GM10248 (cell line): Measurements from ENCODE around the gene TRIM50.
"Not testable (repeated sequence)": the region's sequence is repeated elsewhere in the genome, so short reads cannot be mapped to it uniquely, and the experiment has no call there.

ENCODE experiments used
- CTCF ChIA-PET: fragments of 300-600 bp; sonication (Branson Sonifier 250); formaldehyde crosslinking; extraction: SDS; loops from one replicate; lab custom pipeline; 2021; ENCODE audit warnings: antibody characterized with exemption; lab: Yijun Ruan, JAX
- POLR2A ChIA-PET: fragments of 350-650 bp; sonication (Branson Sonifier 250); formaldehyde crosslinking; extraction: SDS; loops from one replicate; lab custom pipeline; 2020; ENCODE audit warnings: antibody characterized with exemption; lab: Yijun Ruan, JAX
- DNase-seq: peaks from one replicate; pipeline ENCODE4 v3.0.0; 2012; ENCODE audit errors: extremely low spot score
- TF ChIP-seq, protein P1 (sequence below): IDR thresholded peaks from 2 replicates; pipeline ENCODE4 v1.5.1; 2012; ENCODE audit warnings: mild to moderate bottlenecking, low read depth; ENCODE audit errors: extremely low read depth, missing control alignments, control extremely low read depth

TRIM50 gene

DNA sequence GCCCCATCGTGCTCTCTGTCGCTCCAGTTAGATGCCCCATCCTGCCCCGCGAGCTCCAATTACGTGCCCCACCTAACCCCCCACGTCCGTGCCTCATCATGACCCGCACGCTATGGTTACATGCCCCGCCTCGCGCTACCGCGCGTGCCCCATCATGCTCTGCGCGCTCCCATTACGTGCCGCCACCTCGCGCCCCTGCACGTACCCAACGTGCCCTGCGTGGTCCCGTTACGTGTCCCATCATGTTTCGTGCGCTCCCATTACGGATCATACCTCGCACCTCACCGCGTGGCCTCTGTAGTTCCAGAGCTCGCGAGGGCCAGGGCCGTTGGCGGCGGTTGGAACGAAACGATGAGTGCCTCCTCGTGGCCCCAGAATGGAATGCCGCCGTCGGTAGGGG is at the start of gene TRIM50, which contains the start of gene FKBP6:
TRIM50 (minus strand) TSS at position 161 of the 400 bp plus-strand sequence. CDS start 3,295 bp downstream, outside the sequence.
FKBP6 (plus strand) TSS at position 240 of the 400 bp plus-strand sequence. CDS start 268 bp downstream, outside the sequence.
- POLR2A ChIA-PET, DNase-seq: not testable (repeated sequence)
- CTCF ChIA-PET, result interaction anchor here (1.3 kb wide), 1 partner anchor 124 kb away, joined by 6 read pairs; no protein-coding TSS in a partner anchor

DNA sequence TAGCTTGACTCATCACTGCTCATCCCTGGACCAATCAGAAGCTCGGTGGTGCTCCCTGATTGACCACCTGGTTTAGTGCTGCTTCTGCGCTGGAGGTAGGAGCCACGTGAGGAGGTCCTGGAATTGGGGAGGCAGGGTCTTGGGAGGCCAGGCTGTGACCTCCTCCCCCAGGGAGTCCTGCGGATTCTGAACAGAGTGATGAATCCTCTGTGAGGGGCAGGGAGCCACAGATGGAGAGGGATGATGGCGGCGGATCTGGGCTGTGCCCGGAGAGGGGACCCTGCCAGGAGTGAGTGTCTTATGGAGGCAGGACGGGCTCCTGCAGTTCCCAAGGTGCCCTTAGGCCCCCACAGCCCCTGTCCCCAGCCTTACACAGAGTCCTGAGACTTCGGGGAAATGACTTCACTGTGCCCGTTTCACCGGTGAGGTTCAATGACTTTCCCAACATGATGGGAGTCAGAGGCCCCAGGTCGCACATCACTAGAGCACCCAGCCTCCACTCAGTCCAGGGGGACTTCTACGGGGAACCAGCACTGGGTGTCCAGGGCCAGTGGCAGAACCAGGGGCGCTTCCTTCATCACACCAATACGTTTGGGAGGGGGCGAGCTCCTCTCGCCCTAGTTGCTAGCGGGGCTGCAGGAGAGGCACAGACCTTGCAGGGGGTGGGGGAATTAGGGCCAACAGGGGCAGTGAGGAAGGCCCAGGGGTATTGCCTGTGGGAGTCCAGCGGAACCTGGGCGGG is 49.0 kb upstream of the TRIM50 start:
- TF ChIP-seq, protein P1, sequence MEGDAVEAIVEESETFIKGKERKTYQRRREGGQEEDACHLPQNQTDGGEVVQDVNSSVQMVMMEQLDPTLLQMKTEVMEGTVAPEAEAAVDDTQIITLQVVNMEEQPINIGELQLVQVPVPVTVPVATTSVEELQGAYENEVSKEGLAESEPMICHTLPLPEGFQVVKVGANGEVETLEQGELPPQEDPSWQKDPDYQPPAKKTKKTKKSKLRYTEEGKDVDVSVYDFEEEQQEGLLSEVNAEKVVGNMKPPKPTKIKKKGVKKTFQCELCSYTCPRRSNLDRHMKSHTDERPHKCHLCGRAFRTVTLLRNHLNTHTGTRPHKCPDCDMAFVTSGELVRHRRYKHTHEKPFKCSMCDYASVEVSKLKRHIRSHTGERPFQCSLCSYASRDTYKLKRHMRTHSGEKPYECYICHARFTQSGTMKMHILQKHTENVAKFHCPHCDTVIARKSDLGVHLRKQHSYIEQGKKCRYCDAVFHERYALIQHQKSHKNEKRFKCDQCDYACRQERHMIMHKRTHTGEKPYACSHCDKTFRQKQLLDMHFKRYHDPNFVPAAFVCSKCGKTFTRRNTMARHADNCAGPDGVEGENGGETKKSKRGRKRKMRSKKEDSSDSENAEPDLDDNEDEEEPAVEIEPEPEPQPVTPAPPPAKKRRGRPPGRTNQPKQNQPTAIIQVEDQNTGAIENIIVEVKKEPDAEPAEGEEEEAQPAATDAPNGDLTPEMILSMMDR, result no peak
- DNase-seq, result no peak
- ChIA-PET POLR2A (no interaction called here), CTCF (no interaction called here)

DNA sequence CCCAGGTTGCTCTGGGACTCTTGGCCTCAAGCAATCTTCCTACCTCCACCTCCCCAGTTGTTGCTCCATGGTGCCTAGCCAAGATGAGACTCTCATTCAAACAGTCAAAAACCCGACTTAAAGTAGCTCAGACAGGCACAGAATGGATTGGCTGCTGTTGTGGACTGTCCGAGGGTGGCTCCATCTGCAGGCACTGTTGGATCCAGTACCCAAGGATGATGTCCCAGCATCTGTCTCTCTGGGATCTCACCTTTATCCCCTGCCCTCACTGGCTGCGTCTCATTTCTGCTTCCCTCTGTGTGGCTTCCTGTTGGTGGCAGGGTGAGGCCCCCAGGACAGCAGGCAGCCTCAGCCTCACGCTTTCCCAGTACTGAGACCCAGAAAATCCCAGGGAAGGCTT is 48.4 kb upstream of the TRIM50 start:
- DNase-seq, CTCF ChIA-PET, POLR2A ChIA-PET: not testable (repeated sequence)

DNA sequence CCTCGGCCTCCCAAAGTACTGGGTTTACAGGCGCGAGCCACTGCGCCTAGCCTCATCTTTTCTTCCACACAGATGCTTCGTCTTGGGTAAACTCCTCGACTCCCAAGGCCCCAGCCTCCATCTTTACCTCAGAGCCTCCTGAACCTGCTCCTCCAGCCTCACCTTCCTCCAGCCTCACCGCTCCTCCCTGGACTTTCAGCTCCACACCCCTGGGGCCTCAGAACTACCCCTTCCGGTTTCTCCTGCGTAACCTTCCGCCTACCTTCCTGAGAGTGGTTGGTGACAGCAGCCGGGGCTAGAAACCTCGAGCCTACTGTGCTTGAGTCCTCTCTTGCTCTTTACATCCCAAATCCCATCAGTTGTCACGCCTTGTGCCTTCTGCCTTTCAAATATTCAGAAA is 45.9 kb upstream of the TRIM50 start:
- CTCF ChIA-PET, result no interaction called here
- TF ChIP-seq, protein P1, result no peak
- no peak for DNase-seq
- POLR2A ChIA-PET, result no interaction called here

DNA sequence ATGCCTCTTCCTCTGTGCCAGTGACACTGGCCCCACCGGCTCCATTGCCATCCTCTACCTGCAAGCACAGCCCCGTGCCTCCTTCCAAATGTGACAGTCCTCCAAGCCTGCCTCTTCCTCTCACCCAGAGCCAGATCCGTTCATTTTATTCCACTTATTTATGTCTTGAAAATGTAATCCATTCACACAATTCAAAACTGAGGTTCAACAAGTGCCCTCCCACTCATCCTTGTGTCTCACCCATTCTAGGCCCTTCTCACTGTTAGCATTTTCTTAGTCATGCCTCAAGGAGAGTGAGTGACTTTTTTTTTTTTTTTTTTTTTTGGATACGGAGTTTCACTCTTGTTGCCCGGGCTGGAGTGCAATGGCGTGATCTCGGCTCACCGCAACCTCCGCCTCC is 41.7 kb upstream of the TRIM50 start:
- ChIA-PET CTCF (no interaction called here), POLR2A (no interaction called here)
- DNase-seq, result no peak
- TF ChIP-seq, protein P1, result no peak

DNA sequence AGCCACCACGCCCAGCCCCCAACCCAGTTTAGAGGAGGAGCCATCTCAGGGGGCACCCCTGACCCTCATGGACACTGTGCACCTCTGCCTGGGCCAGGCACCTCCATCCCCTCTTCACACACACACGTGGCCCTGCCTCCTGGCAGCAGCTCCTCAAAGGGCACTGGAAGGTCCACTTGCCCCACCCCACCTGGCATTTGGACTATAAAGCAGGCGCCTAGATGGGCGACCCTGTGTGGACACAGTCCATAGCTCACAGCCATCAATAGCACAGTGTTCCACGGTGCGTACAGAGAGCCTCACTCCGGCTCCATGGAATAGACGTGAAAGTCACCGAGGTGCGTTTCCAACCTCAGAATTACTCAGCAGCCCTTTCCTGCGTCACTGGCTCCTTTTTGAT is 41.1 kb upstream of the TRIM50 start:
- TF ChIP-seq, protein P1, result no peak
- CTCF ChIA-PET, result no interaction called here
- DNase-seq, result no peak
- POLR2A ChIA-PET, result no interaction called here

DNA sequence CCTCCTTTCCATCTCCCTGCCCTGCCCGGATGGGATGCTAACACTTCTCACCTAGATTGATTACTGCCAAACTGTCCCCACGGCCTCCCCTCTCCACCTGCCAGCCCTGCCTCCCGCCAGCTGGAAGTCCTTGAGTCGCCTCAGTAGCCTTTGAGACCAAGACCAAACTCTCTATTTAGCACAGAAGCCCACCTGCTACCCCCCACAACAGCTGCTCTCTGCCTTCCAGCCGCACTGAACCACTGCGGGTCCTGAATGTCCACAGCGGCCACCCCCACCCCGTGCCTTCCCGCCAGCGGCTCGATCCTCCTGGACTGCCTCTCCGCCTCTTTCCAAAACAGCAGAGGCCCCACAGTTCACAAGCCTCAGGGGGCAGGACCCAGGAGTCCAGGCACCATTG is 39.1 kb upstream of the TRIM50 start:
- no peak for DNase-seq
- TF ChIP-seq, protein P1, result no peak
- ChIA-PET CTCF (no interaction called here), POLR2A (no interaction called here)

DNA sequence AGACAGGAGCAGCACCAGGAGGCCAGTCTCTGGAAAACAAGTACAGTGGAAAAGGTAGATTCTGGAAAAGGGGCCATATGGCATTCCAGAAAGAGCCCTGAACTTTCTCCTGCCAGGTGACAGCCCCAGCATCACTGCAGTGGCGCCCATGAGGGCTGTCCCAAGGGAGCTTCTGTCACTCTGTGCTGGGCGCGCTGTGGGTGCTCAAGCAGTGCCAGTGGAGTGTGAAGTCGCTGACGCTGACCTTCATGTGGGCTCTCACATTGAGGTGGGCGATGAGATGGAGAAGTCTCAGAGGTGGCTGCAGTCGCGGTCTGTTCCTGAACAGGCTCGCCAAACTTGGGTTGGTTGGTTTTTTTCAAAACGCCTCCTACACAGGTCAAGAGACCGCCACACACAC is 38.2 kb upstream of the TRIM50 start:
- peak; percentile 35 for DNase-seq
- POLR2A ChIA-PET, result no interaction called here
- CTCF ChIA-PET, result no interaction called here
- TF ChIP-seq, protein P1, result no peak
